Activated CD4-positive, alpha-beta T cell treated with anti-CD3 and anti-CD28 coated beads, Interleukin-2, amount 50 U/mL, for 48 hours (primary cell): ENCODE results near the gene S100A3.
"Not testable (repeated sequence)": the region's sequence is repeated elsewhere in the genome, so short reads cannot be mapped to it uniquely, and the experiment has no call there.

Source experiments
- DNase-seq, 2 experiments: peaks; one replicate each; pipeline ENCODE4 v3.0.0-alpha.2; 2020

S100A3 gene

DNA sequence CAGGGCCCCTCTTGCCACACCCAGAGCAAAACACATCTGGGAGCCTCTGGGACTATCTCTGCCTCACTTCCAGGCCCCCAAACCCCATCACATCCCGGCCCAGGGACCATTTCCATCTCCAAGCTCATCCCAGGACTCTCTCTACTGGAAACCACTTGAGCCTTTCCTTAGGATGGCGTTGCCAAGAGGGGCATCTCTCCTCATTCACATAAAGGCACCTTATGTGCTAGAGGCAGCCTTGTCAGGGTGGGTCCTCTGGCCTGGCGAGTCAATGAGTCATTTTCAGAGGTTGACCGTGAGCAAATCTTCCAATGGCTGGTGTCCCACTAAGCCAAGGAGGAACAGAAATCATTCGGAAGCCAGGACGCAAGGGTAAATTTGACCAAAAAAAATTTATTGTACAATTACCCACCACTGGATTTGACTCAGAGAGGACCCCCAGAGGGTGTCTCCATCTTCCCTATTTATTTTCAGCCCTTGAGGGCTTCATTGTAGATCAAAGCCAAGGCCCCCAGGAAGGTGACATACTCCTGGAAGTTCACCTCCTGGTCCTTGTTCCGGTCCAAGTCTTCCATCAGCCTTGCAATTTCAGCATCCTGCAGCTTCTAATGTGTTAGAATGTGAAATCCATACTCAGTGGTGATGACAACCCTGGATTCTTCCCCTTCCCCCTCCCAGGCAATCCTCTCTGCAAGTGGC, 14.7 kb downstream of the S100A3 start:
- no peak for DNase-seq

DNA sequence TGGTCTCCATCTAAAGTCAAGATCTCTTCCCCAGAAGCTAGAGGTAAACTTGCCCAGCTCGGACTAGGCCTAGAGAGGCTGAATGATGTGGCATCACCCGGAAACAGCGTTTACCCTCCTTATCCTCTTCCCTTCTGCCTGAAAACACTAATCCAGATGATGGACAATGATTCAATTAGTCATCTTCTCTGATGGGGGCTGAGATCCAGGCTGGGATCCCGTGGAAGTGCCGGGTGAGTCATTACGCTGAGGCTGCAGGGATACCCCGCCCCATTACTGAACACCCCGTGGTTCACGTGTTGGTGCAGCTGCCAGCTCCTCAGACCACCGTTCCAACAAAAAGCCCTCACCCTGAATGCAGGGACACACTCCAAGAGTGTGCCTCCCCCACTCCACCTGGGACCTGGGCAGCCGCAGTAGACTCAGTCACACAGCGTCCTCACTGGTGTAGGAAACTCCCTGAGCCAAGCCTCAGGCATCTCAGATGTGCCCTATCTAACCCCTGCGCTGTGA, 15.3 kb downstream of the S100A3 start:
- DNase-seq: peak in 1 of 2 experiments; percentile 45

DNA sequence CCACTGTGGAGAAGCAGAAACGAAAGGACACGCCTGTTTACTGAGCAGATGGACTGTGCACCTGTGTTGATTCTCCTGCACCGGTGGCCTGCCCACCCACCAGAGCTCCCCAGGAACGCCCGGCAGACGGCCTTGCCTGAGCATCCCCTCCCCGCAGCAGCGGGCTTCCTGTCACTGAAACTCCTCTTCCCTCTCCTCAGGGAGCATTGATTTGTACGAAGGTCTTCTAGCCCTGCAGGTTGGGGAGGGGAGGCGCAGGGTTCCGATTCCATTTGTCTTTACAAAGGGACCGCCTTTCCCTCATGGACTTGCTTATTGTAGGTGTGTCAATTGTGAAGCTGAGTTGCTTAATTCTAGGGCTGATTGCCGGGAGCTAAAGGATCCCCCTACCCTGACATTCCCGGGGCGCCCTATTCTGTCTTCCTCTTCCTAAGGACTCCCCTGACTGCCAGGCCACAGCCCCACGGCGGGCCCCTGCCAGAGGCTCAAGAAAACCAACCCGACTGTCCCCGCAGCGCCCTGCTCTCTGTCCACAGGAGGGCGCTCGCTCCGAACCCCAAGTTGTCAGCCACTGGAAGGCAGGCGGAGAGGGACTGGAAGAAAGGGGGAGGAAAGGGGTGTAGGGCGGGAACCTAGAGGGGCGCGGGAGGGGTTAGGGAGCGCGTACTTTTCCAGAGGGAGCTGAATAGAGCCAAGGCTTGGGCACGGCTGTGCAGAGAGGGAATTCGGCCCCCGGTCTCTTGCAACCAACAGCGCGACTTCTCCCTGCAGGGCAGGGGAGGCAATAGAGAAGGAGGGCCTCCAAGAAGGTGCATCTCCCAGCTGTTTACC, 16.1 kb downstream of the S100A3 start:
- DNase-seq: peak; percentile 86 to 90

DNA sequence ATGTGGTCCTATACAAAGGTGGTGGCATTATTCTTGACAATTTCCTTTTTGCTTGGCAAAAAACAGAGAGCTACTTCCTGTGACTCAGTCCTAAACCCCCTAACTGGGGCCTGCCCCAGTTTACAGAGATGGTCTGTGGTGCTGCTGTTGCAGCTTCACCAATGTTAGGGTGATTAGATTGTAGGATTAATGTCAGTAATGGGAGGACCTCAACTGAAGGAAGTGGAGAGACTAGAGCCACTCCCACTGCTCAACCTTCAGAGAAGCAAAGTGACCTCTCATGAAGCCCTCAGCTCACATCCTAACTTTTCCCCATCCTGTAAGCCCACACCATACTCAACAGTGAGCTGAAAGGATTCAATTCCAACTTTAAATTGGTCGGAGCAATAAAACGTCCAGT, 16.9 kb downstream of the S100A3 start:
- peak in 1 of 2 experiments; percentile 44 for DNase-seq

DNA sequence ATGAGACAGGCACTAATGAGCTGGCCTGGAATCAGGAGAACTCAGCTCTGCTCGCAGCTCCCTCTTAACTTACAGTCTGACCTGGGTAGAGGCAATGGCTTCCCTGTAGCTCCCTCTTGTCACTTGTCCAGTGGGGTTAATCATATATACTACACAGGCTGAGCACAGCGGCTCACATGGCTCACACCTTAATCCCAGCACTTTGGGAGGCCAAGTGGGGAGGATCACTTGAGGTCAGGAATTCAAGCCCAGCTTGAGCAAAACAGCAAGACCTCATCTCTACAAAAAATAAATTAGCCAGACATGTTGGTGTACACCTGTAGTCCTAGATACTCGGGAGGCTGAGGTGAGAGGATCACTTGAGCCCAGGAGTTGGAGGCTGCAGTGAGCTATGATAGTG, 17.4 kb downstream of the S100A3 start:
- no peak for DNase-seq

DNA sequence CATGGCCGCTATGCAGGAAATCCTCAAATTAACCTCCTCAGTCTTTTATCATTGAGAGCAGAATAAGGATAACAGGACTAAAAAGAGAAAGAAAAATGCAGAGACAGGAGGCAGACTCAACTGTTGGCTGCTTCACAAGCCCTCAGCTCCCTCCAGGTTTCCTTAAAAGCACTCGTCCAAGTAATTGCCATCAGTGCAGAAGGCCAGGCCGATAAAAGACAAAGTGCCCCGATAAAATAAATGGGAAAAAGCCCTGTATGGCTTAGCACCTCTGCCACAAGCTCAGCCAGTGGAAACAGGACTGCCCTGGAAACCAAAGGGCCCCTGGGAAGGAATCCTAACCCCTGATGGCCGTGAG, 21.4 kb downstream of the S100A3 start:
- DNase-seq: no peak

DNA sequence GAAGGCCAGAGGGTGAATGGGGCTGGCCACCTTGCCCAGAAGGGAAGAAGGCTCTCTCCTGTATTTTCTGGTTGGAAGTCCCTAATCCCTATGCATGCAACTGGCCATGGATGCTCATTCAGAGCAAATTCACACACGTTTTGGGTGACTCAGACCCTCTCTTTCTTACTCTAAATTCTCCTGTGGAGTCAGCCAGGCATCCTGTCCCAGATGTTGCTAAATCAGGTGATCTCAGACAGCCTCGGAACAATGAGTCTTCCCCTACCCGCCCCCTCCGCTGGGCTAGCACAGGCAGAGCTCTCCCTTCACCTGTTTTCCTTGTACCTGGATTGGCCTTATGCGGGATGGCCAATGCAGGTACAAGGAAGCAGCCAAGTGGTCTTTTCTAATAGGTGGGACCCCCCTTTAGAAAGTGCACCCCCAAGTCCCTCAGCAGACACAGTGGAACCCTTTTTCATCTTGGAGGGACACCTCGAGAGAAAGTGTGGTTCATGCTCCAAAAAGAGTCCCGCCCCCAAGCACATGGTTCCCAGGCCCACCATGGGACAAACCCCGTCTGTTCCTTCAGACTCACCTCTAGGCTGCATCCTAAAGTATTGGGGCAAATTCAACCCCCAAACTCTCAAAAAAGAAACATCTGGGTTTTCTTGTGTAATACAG, 21.9 kb downstream of the S100A3 start:
- no peak for DNase-seq

DNA sequence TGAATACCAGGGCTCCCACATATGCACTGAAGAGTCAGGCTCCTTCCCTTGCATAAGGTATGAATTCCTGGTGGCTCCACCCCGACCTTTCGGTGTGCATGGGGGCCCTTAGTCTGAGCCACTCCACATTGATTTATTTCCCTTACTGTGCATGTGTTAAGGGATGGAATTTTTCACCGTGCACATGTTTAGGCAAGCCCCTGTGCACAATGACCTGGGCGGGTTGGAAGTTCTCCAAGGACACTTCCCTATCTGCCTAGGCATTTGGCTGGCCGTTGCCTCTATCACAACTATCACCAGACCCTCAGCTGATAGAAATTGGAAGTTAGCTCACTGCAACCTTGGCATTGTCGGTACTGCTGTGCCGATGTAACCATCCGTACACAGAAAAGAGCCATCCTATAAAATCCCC, 22.9 kb downstream of the S100A3 start:
- DNase-seq: no peak

DNA sequence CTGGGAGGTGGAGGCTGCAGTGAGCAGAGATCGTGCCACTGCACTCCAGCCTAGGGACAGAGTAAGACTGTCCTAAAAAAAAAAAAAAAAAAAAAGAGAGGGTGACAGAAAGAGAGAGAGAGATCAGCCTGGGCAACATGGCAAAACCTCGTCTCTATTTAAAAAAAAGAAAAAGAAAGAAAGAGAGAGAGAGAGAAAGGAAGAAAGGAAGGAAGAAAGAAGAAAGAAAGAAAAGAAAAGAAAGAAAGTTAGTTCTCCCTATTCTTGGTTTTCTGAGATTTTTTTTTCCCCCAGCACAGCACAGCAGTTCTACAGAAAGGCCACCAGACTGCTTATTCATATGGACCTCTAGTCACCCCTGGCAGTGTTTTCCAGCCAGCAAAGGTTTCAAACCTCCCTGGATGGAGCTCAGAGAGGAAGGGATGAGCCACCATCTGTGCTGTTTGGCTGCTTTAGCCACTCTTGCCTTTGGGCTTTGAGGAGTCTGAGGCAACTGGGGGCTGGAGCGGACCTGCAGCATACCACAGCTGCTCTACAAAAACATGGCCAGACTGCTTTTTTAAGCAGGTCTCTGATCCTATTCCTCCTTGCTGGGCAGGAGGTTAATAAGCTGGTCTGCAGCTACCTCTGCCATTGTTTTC, 23.9 kb downstream of the S100A3 start:
- no peak for DNase-seq

DNA sequence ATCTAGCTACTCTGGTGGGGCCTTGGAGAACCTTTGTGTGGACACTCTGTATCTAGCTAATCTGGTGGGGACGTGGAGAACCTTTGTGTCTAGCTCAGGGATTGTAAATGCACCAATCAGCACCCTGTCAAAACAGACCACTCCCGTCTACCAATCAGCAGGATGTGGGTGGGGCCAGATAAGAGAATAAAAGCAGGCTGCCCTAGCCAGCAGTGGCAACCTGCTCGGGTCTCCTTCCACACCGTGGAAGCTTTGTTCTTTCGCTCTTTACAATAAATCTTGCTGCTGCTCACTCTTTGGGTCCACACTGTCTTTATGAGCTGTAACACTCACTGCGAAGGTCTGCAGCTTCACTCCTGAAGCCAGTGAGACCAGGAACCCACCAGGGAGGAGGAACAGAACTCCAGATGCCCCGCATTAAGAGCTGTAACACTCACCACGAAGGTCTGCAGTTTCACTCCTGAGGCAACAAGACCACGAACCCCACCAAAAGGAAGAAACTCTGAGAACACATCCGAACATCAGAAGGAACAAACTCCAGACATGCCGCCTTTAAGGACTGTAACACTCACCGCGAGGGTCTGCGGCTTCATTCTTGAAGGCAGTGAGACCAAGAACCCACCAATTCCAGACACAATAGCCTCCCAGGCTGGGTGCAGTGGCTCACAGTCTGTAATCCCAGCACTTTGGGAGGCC, 26.6 kb downstream of the S100A3 start:
- DNase-seq: not testable (repeated sequence)

DNA sequence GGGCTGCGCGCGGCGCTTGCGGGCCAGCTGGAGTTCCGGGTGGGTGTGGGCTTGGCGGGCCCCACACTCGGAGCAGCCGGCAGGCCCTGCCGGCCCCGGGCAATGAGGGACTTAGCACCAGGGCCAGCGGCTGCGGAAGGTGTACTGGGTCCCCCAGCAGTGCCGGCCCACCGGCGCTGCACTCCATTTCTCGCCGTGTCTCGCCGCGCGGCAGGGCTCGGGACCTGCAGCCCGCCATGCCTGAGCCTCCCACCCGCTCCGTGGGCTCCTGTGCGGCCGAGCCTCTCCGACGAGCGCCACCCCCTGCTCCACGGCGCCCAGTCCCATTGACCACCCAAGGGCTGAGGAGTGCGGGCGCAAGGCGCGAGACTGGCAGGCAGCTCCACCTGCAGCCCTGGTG, 27.2 kb downstream of the S100A3 start:
- not testable (repeated sequence) for DNase-seq

DNA sequence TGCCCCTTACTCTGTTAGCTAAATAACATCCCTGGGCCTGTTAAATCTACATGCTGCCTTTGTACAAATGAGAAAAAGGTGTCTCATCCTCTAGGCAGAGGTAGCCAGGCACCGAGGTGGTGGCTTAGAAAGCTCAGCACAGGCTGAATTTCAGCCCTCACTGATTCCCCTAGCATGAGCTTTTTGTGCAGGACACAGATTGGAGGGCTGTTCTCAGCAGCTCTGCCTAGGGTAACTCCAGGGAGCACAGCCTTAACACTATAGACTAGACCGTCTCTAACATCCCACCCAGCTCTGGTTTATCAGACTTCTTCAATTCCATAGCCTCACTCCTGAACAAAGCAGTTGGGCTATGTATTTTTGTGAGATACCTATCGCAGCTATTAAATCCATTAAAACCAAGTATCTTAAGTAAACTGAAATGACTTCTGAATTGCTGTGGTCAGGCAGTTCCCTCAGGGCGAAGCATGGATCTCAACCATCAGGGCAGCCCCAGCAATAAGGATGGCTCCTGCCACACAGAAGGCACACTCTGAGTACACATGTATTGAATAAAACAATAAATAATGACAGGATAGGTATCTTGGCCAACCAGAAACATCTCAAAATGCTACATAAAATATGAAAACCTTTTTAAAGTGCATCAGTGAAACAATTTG, 28.1 kb downstream of the S100A3 start:
- DNase-seq: no peak

DNA sequence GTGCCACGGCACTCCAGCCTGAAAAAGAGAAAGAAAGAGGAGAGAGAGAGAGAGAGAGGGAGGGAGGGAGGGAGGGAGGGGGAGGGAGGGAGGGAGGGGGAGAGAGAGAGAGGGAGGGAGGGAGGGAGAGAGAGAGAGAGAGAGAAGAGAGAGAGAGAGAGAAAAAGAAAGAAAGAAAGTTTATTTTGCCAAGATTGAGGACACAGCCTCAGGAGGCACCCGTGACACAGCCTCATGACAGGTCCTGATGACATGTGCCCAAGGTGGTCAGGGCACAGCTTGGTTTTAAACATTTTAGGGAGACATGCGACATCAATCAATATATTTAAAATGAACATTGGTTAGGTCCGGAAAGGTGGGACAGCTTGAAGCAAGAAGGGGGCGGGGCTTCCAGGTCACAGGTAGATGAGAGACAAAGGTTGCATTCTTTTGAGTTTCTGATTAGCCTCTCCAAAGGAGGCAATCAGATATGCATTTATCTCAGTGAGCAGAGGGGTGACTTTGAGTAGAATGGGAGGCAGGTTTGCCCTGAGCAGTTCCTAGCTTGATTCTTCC, 28.8 kb downstream of the S100A3 start:
- DNase-seq: not testable (repeated sequence)

DNA sequence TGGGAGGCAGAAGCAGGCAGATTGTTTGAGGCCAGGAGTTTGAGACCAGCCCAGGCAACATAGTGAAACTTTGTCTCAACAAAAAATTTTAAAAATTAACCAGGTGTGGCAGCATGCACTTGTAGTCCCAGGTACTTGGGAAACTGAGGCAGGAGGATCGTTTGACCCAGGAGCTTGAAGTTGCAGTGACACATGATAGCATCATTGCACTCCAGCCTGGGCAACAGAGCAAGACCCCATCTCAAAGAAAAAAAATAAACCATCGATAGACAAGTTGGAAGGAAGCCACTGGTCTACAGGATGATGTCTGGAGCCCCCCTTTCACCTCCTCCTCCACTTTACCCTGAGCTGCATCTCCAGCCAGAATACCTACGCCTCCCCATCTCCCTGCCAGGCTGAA, 29.8 kb downstream of the S100A3 start:
- DNase-seq: no peak

DNA sequence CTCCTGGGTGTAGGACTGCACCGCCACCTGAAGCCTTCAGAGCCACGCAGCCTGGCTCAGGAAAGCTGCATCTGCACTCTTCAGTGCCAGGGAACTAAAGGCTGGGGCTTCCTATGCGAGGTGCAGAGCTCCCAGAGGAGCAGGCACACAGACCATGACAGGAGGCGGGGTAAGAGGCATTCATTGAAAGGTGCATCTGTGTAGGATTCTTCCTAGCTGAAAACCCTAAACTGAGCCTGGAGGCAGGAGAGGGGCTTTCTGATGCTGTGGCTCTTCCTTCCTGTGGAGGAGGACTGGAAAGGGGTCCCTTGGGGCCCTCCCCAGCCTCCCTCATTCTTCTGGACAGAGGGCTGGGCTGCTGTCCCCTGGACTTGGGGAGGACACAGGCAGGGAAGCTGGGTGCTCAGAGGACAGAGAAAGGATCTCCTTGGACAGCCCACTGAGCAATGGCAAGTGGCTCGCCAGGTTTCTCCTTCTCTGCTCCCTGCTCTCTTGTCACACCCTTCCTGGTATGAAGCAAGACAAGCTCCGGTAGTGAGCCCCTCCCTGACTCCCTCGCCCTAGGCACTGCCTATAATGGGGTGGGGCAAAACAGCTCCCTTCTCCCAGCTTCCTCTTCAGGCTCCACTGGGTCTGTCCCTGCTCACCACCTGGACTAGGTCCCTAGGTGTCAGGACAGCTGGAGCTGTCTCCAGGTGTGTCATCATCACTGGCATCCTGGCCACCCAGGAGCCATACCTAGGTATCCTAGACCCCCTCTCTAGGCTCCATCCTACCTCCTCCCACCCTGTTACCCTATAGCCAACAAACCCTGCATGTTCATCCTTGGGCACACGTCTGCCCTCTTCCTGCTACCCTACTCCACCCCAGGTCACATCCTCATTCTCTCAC, 33.3 kb downstream of the S100A3 start:
- no peak for DNase-seq

DNA sequence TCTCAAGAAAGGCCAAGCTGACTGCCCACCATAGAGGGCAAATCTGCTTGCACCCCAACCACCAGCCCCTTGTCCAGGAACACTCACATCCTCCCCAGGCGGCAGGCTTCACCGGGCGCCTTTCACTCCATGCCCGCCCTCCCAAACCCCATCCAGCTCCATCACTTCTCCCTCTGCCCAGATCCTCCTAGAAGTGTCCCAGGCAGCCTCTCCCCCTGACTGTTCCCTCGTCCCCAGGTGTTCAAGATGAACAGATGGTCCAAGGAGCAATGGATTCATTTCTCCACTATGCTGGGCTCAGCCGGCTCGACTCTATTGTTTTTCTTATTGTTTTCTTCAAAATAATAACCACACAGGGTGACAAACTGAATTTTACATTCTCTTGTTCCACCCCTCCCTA, 35.4 kb downstream of the S100A3 start:
- DNase-seq: no peak

DNA sequence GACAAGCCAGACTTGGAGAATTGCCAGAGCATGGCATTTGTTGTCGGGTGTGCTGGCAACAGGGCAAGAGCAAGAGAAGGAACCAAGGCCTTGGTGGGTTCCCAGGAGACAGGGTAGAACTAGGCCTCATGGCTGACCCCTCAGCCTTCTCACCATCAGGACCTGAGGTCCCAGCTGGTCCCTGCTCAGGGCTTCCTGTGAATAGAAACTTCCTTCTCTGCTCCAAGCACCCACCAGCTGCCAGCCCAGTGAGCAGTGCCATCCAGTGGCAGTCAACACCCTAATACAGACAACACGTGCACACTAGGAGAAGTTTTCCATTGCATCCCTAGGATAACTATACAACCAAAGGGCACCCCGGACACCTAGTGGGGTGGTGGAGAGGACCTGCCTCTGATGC, 36.0 kb downstream of the S100A3 start:
- no peak for DNase-seq

DNA sequence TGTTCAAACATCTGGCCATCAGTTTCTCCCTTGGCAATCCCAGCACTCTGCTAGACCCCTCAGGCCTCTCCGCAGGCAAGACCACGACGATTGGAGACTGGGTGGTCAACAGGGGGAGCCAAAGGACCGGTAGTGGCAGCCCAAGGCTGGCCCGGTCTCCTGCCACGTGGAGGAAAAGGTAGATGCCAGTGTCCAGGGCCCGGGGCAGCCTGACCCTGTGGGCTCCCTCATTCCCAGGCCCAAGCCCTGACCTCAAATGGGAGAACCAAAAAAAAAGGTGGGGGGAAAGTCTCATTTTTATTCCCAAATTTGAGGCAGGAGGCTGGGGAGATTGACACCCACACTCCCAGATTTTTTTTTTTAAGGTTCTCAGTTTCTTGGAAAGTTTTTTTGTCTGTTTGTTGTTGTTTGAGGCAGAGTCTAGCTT, 38.1 kb downstream of the S100A3 start:
- DNase-seq: peak; percentile 86 to 89

DNA sequence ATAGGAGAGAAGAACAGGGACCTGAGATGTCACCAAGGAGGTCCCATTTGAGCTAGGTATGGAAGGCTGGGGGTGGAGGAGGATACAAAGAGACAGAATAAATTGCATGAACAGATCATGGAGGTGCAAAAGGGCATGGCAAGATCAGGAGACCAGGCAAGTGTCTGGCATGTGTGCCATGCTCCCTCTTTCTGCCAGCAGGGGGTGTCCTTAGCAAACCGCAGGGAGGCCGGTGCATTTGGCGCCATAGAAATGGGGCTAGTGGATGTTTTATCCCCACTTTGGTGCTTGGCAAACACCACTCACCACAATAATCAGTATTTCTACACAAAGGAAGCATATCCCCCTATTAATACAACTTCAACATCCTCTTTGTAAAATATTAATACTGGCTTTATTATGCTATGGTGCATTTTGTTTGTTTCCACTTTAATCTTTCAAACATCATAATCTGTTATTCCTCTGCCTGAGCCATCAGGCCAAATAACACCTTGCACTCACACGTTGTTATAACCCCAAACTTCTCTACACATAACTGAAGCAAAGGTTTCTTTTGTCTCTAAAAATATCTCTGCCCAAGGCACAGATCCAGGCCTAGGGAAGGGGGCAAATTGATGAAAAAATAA, 39.2 kb downstream of the S100A3 start:
- peak; percentile 78 to 83 for DNase-seq

DNA sequence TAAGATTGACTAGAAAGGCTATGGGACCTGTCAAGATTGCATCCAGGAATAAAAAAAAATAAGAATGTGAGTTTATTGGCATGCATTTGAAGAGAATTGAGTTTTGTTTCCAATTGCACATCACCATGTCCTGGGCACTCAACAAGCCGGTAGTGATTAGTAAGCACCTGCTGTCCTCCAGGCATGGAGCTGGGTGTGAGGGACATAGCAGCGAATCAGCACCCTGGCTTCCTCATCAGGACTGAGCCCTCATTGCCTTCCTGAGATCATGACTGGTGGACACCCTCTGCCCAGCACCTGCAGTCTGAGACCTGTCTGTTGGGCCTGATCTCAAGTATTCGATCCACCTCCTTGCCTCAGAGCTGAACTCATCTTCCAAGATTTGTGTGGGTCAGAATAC, 40.0 kb downstream of the S100A3 start:
- DNase-seq: no peak
